CD4-positive, alpha-beta T cell treated with Interleukin-4 for 1 hour (primary cell): Measurements from ENCODE around the gene TMEM51.
"Not testable (repeated sequence)": the region's sequence is repeated elsewhere in the genome, so short reads cannot be mapped to it uniquely, and the experiment has no call there.

ENCODE experiments used
- DNase-seq, 2 donors: peaks; one replicate each; pipeline ENCODE4 v3.0.0-alpha.2; 2020 to 2022

Gene TMEM51

DNA sequence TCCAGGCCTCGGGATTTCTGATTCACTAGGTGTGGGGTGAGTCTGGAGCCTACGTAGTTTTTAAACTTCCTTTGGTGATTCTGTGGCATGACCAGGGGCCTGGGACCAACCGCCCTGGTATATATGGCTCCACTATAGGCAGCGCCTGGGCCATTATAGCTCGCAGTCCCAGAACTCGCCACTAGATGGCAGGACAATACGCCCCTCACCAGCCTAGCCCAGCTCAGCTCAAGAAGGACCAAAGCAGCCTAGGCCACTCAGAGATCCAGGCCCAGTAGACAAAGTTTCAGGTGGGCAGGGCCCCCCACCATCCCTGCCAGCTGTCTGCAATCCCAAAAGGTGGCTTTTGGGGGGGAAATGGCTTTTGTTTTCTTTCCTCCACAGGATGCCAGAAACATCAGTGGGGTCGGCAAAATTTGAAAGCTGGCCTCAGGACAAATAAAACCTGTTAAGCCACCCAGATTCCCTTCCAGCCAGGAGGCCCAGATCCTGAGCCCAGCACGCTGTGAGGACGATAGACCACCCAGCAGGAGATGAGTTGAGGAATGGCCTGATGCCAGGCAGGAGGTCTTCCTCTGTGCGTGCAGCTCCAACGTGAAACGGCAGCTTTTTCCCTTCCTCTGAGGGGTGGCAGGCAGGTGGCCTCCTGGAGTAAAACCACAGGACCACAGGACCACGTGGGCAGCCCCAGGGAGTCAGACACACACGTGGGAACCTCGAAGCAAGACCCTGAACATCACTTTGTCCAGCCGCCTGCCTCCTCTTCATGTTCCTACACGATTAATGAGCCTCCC is 24.8 kb upstream of the TMEM51 start:
- peak; percentile 64 to 66 for DNase-seq

DNA sequence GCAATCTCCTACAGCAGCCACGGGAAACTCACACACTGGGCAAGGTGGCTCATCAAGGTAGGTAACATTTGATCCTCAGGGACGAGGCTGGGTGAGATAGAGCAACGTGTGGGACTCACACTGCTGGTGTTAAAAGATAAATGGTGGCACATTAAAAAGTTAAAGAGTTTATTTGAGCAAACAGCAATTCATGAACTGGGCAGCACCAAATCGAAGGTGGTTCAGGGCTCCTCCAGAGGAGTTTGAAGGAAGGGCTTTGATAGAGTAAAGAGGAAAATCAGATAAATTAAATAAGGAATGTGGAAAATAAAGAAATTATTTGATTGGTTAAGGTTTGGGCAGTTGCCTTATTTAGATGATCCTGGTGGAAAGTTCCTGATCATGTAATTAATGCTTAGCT is 23.6 kb upstream of the TMEM51 start:
- DNase-seq: no peak

DNA sequence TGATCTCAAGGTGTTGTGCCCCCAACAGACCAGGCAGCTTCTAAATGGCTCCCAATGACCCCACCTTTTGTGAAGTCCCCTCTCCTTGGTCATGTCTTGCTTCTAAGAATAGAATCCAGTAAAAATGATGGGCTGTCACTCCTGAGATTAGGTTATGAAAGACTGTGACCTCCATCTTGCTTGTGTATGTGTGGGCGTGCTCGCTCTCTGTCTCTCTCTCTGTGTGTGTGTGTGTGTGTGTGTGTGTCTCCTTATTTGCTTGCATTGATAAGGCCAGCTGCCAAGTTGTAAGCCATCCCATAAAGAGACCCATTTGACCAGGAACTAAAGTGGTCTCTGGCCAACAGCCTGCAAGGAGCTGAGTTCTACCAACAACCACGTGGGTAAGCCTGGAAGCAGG is 22.9 kb upstream of the TMEM51 start:
- no peak for DNase-seq

DNA sequence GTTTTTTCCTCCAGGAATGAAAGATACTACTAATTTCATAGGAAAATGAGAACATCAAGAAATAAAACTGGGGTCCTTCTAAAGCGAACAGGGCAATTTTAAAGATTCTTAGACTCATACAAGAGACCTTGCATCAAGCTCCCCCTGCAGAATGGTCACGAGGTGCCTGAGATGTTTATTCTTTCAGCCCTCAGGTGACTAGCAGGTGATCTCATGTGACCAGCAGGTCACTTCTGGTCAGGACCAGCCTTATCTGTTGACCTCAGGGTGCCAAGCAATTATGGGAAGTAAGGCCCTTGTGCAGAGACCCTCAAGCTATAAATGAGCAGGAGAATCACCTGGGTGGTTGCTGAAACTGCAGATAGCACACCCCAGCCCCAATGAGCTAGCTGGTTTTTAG is 20.6 kb upstream of the TMEM51 start:
- DNase-seq: no peak

DNA sequence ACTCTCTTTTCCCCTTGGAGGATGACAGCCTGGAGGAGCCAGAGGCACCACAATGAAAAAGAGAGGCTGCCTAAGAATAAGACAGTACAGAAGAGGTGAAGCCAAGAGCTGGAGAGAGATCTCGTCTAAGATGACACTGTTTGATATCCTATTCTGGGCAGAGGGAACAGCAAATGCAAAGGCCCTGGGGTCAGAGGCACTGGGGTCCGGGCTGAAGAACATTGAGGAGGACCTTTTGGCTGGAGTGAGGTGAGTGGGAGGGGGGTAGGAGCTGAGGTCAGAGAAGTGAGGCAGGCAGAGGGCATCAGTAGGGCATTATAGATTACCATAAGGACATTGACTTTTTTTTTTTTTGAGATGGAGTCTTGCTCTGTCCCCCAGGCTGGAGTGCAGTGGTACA is 19.3 kb upstream of the TMEM51 start:
- no peak for DNase-seq

DNA sequence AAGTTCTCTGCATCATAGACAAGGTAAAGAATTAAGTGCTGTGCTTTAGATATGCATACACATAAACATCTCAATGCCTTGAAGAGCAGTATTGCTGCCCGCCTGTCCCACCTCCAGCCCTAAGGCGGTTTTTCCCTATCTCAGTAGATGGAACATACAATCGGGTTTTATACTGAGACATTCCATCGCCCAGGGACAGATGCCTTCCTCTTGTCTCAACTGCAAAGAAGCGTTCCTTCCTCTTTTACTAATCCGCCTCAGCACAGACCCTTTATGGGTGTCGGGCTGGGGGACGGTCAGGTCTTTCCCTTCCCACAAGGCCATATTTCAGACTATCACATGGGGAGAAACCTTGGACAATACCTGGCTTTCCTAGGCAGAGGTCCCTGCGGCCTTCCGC is 17.9 kb upstream of the TMEM51 start:
- DNase-seq: not testable (repeated sequence)

DNA sequence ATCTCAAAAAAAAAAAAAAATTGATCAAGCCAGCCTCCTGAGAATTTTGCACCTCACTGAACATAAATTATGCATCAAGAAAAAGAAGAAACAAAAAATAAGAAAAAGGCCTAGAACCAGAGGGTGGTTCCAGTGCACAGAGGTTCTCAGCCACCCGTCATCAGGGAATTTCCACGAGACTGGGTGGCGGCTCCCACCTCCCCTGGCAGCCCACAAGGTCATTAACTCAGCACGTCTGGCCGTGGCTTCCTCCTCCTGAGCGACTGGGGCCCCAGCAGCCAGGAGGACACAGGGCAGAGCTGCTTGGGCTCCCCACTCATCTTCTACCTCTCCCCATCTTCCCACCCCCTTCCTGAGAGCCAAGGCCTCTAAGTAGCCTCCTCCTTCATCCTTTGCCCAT is 15.7 kb upstream of the TMEM51 start:
- peak; percentile 22 to 53 for DNase-seq

DNA sequence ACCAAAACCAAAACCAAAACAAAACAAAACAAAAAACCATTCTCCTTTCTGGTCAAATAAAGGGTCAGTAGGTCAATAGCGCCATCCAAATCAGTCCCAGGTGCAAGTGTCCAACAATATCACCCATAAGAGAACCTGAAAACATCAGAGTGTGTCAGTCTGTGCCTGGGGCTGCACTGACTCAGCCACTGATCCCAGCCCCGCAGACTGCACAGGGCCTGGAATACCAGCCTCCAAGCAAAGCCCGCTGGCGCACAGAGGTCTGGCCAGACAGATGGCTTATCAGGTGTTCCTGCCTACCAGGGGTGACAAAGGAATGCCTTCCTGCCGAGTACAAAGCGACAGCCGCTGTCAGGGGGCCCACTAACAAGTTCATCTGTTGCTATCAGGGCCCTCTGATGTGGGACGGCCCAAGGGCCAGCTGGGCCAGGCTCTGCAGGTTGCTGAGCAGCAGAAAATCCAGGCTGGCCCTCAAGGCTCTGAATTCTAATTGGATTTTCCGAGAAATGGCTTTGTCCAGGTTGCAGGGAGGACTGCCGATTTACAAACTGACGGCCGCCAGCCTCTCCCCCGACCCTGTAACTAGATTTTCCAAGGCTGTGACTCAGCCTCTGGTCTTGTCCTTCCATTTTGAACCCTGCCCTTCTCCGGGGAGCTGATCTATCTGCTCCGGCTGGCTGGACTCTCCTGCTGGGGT is 13.7 kb upstream of the TMEM51 start:
- no peak for DNase-seq

DNA sequence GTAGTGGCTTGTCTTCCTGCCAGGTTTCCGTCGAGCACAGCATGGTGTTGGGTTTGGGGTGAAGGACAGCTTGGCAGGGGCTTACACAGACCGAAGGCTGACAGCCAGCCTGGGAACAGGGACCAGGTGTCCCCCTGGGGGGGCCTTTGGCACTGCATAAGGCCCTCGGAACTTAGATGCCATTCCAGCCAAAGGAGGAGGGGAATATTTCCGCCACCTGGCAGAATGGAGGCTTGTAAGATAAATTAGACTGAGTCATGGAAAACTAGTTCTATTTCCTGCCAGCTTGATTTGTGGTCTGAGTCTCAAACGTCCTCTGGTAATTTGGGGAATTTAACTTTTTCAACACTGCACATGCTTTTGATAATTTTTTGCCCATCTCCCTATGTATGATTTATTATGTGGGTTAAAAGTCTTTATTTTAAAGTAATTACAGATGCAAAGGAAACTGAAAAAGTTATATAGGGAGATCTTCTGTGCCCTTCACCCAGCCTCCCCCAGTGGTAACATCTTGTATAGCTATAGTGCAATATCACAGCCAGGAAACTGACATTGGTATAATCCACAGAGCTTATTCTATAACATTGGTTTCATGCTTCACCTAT is 11.5 kb upstream of the TMEM51 start:
- no peak for DNase-seq

DNA sequence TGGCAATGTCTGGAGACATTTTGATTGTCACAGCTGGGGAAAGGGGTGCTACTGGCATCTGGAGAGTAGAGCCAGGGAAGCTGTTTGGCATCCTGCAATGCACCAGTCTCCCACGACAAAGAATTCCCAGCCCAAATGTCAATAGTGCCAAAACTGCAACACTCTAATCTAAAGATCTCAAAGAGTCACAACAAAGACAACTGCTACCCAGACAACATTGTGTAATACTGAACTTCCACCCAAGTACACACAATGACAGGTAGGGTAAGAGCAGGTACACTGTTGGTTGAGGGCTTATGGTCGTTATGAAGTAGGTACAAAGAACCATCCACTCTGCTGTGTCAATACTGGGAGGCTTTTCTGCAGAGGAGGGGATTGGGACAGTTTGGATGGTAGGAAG is 8.2 kb upstream of the TMEM51 start:
- DNase-seq: no peak

DNA sequence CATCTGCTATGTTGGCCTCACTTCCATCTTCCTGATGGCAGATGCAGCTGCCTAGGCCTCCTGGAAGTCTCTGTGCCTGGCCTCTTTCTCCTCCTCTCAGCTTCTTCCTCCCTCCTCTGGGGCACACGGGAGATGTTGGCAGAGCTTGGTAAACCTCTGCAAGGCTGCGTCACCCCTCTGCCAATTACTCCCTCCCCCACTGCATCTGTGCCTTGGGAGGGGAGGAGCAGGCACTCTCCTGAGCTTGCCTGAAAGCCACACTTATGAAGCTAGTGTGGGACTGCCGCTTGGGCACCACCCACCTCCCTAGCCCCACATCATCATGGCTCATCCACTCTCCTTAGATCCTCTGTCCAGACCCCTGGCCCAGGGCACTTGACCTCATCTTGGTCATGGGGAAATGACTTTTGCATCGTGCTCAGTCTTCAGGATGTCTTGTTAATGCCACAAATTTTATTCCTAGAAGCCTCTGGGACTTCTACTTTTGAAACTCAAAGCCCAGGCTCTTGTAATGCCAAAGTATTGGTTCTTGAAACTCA is 7.3 kb upstream of the TMEM51 start:
- no peak for DNase-seq

DNA sequence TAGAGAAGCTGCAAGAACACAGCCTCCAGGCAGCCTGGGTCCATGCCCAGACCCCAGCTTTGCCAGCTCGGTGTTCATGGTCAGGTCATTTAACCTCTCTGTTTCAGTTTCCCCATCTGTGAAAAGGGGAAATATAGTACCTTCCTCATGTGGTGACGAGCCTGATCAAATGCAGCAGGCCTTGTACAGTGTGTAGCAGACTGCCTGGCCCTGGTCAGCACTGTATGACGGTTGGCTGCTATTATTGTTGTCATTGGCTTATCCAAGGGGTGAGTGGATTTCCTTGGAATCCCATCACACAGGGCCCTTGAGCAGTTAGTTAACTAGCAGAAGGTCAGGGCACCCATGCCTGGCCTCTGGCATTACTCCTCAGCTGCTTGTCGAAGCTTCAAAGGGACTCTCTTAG is 6.6 kb upstream of the TMEM51 start:
- DNase-seq: peak in 1 of 2 donors; percentile 22

DNA sequence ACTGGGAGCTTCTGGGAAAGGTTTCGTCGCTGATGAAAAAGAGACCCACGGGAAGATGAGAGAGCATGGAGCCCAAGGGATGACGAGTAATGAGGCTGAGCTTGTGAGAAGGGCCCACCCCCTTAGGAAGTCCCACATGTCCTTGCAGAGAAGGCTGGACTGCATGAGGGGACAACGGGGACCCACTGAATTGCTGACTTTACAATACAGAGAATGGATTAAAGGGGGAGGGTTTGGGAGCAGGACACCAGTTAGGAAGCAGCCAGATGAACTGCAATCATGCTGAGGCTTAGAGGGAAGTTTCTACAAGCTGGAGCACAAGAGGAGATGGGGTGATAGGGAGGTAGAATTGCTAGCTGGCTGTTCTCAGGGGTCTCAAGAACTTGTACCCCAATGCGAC is 5.5 kb upstream of the TMEM51 start:
- DNase-seq: no peak

DNA sequence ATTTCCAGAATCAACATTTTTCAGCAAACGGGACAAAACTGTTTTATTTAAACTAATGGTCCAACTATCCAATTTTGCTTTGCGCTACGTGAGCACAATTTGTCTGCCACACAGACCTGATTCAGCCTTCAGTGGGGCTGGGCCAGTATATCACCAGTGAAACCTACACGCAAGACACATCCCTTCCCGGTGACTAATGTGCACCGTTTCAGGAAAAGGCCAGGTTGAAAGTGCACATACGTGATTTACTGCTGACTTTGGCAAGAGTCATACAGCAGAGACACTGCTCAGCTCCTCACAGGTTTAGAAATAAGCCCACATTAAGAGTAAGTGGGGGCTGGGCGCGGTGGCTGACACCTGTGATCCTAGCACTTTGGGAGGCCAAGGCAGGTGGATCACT is 5.1 kb upstream of the TMEM51 start:
- no peak for DNase-seq

DNA sequence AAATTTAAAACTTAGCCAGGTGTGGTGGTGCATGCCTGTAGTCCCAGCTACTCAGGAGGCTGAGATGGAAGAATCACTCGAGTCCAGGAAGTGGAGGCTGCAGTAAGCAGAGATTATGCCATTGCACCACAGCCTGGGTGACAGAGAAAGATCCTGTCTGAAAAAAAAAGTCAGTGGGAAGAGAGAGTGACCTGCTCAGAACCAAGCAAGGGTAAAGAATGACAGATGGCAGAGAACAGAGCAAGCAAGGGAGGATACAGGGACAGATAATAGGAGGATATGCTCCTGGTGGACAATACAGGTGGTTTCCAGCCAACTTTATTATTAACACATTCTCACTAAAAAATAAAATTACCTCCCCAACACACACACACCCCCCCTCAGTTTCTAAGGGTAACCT is 4.6 kb upstream of the TMEM51 start:
- no peak for DNase-seq

DNA sequence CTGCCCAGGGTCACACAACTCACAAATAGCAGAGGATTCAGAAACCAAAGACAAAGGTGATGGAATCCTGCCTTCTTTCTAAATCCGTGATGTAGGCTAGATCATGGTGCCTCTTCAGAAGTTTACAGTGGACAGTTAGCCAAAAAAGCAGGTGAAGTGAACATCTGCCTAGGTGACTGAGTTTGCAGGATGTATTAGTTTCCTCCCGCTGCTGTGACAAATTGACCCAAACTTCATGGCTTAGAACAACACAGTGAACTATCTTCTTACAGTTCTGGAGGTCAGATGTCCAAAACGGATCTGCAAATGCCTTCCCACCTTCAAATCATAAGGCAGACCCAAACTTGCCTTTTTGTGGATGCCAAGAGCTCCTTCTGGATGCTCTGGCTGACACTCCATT is 3.2 kb upstream of the TMEM51 start:
- DNase-seq: no peak

DNA sequence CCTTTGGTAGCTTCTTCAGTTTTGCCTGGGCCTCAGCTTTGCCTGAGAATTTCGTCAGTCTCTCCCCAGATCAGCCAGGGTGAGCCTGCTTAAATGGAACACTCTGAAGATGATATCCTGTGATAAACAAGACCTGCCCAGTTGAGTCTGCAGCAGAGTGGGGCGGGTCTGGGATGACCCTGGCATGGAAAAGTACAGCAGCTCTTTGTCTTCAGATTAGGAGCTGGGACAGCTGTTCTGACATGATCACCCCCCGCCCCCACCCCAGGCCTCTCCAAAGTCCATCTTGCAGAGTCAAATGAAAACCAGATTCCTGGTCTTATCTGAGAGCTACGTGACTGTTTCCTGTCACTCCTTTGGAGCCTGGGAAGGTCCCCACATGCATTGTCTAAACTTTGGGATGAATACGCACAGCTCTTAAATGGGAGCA is 2.2 kb upstream of the TMEM51 start:
- no peak for DNase-seq

DNA sequence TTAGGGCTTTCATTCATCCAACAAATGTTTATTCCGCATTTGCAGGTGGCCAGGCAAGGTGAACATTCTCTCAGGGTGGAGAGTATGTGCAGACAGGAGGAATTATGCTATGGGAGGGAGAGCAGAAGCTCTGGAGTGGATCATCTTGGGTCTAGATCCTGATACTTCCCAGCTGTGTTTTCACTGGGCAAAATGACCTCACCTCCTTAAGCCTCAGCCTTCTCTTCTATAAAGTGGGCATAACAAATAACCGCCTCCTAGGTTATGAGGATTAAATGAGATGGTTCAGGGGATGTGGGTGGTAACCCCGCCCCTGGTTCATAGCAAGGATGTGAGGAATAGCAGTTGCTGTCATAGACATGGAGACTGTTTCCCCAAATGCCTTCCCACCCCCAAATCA is 1.7 kb upstream of the TMEM51 start:
- DNase-seq: no peak

DNA sequence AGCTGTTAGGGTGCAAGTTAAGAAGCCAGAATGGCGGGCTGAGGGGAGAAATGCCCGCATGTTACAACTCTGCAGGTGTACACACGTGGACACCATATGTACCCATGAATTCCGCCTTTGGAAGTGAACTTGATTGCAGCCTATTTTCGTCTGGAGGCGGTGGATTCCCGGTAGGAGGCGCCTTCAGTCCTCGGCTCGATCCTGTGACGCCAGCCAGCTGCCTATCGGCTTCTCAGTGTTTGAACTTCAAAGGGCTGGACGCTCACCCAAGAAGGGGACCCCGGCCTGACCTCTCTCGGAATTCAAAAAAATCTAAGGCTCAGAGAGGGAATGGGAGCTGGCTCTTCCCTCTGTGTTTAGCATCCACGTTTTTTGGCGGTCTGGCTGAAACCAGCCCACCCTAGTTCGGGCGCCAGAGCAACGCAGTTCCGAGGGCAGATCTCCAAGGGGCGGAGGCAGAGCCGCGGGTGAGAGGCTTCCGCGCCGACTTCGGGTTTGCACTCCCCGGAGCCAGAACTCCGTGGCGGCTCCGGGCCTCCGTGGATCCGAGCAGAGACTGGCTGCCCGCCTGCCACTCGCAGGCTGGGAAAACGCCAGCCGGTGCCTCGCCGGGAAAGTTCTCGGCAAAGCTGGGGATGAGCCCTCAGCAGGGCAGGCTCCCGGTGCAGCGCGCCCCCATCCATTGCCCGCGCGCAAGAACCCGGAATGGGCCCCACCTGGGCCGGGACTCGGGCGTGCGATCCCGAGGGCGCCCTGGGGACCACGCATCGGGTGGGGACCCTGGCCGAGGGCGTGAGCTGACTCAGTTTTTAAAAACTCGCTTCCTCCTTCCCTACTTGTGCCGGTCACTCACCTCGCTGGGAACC is 996 bp upstream of the TMEM51 start:
- peak in 1 of 2 donors; percentile 22 for DNase-seq

DNA sequence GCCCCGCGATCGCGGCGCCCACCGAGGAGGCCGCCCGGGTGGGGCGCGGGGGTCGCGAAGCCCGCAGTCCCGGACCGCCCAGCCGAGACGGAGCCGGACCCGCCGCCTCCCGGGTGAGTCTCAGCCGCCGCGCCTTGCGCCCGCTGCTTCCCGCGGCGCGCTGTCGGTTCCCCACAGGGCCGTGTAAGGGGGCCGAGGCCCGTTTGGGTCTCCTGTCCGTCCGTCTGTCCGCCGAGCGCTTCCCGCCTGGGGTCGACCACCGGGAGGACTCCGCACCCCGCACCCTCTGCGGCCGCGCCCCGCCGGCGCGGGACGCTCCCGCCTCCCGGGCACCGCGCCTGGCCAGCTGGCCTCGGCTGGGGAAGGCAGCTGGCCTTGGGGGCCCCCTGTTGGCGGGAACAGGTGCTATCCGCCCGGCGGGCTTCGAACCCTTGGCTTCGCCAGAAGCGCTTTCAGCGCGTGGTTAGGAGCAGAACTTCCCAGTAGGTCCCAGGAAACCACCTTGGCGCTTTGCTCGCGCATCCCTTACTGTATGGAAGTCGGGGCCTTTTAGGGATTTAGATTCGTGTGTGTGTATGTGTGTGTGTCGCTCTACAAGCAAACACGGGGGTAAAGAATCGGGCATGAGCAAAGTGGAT is 414 bp downstream of the TMEM51 start:
- peak; percentile 18 to 21 for DNase-seq

DNA sequence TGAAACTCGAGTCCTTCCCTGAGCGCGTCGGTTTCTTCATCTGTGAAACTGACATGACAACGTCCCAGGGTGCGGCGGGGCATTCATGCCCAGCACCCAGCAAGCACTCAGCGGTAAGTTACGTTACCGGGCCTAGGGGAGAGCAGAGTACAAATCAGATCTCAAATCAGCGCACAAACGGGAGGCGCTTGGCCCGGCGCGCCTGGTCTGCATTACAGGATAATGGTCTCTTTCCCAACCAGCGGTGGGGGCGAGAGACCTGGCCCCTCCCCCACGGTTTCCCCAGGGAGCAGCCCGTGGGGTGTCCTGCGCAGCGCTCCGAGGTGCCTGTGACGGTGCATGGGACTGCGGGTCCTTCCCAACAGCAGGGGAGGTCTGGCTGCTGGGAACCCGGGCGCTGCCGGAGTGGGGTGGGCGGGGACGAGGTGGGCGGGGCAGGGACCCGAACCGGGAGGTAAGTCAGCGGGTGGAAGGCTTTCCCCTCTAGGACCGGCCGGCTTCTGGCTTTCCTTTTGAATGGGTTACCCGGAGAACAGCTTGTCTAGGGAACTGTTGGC is 1.0 kb downstream of the TMEM51 start:
- DNase-seq: no peak

DNA sequence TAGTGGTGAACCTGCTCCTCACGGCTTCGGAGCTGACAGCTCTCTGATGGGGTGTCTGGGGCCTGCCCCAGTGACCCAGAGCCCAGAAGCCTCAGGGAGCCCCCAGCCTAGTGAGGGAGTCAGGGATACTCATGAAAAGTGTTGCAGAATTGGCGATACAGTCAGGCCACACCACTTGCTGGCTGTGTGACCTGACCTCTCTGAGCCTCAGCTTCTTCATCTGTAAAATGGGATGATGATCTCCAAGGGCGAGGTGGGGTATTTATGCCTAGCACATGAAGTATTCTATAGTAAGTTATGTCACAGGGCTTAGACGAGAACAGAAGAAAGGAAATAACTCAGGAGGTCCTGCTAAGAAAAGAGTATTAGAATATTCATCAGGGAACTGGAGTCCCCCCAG is 1.6 kb downstream of the TMEM51 start:
- DNase-seq: no peak
